Stomach (tissue), 9 donors: ENCODE measurements around the gene PLXND1. TPM values are rescaled to one million over a fixed set of nuclear protein-coding genes. Genes with fewer than 3 reads are reported as not detected.

ENCODE experiments used
- DNase-seq, 2 donors: peaks; one replicate each; pipeline versions ENCODE4 v3.0.0 to v3.0.0-alpha.2; 2013 to 2019
- H3K27ac ChIP-seq, 5 donors: fragments of 200-600 bp in 4 of 5; sonication (generic) in 4 of 5; one replicate each; pipeline ENCODE4 v1.5.1; 2013 to 2019; ENCODE audit warnings: mild to moderate bottlenecking in 1 of 5, moderate library complexity in 1 of 5
- H3K27me3 ChIP-seq, 3 donors: fragments of 200-600 bp; sonication (generic); one replicate each; pipeline ENCODE4 v1.5.1; 2017 to 2019; ENCODE audit warnings: mixed run types in 1 of 3
- H3K36me3 ChIP-seq, 4 donors: fragments of 200-600 bp; sonication (generic); 1 replicate in 3 of 4; 2 replicates in 1 of 4; pipeline ENCODE4 v1.5.1; 2016 to 2019
- H3K4me1 ChIP-seq, 4 donors: fragments of 200-600 bp; sonication (generic); one replicate each; pipeline ENCODE4 v1.5.1; 2016 to 2019
- H3K4me3 ChIP-seq, 4 donors: fragments of 200-600 bp; sonication (generic) in 3 of 4; one replicate each; pipeline ENCODE4 v1.5.1; 2016 to 2019; ENCODE audit warnings: mild to moderate bottlenecking in 1 of 4
- H3K9me3 ChIP-seq, 4 donors: fragments of 200-600 bp; sonication (generic); one replicate each; pipeline ENCODE4 v1.5.1; 2016 to 2019
- EP300 ChIP-seq: sonication (generic); formaldehyde crosslinking; IDR thresholded peaks from one replicate; pipeline ENCODE4 v1.6.1; 2017; ENCODE audit warnings: antibody characterized with exemption
- POLR2A ChIP-seq, 4 donors: fragments of 450-650 bp; IDR thresholded peaks; one replicate each; pipeline ENCODE4 v1.6.1; 2016; ENCODE audit warnings: antibody characterized with exemption in 4 of 4, control low read depth in 2 of 4, mild to moderate bottlenecking in 1 of 4, moderate library complexity in 1 of 4
- POLR2AphosphoS5 ChIP-seq, 3 donors: sonication (generic); formaldehyde crosslinking; IDR thresholded peaks; one replicate each; pipeline ENCODE4 v1.6.1; 2016; ENCODE audit warnings: antibody characterized with exemption in 3 of 3
- WGBS, 5 donors: extraction: QIAGEN DNeasy Blood & Tissue Kit in 3 of 5; methylation state at CpG; one replicate each; pipeline versions ENCODE4 v1.1.5 to v1.1.7; 2013 to 2018; 5-methylcytosine and 5-hydroxymethylcytosine counted together
- intact Hi-C: fragments of 100-400 bp; cut with DNase I; formaldehyde crosslinking; loops from one replicate; pipeline ENCODE4 v1.15.1; 2023; ENCODE audit warnings: low total_unique reads
- polyA plus RNA-seq, 3 donors: library from polyadenylated mRNA; stranded (reverse); fragments of 200-250 nt; gene quantifications; one replicate each; pipeline ENCODE4 v1.2.3, GENCODE V29; 2013
- total RNA-seq, 5 donors: library from RNA; depleted of rRNA; stranded (reverse); fragments of >200 nt; gene quantifications; one replicate each; pipeline versions ENCODE4 v1.1.0 to v1.2.3, GENCODE V29; 2014 to 2016
- TF ChIP-seq, protein P1 (sequence below), 7 experiments: fragments of 450-650 bp in 4 of 7; fragments of 200-600 bp in 3 of 7; sonication (generic) in 3 of 7; IDR thresholded peaks; one replicate each; pipeline ENCODE4 v1.5.1; 2016 to 2019; ENCODE audit warnings: antibody characterized with exemption in 7 of 7, control low read depth in 2 of 7, mild to moderate bottlenecking in 1 of 7
- donor health status: healthy with polysubstance abuse.
- donor health status: Bipolar disorder and iron deficiency.
- donor health status: healthy.

Gene PLXND1
- total and polyA plus RNA-seq, 8 donors, result 22.6 to 251 (median 58.6) TPM

DNA sequence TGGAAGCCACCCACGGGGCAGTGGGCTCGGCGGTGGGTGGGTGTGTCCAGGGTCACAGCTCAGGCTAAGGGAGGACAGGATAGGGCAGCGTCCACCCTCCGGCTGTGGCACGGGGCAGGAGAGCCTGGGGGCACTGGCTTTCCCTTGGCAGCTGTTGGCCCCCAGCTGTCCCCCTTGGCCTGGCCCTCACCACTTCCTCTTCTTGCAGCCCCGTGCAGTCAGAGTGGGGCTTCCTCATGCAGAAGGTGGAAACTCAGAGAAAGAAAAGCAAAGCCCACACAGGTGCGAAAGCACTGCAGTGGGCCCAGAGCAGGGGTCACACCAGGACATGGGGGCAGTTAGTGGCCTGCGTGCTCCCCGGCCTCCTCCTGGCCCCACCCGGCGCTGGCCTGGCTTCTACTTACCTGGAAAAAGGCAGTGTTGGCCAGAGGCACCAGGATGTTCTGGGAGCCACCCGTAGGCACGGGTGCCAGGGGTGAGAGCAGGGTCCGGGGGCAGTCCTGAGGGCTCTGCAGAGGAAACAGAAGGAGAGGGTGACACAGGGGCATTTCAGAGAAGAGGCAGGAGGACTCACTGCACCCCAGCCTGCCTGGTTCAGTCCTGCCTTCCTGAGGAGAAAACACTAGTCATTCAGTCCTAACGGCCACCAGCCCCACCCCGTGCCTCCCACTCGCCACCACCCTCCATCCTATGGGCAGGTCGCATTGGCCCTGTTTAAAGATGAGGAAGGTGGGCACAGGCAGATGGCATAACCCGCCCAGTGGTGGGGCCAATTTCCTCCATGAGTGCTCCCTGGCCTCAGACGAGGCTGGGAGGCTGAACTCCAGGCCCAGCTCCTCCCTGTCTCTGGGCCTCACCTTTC, 28.3 kb downstream of the PLXND1 start:
- intact Hi-C loops, result no loop called here
- Histone ChIP-seq H3K9me3 (no peaks in the 10 kb centered on the region), H3K36me3 (peaks cover 24 to 77% (median 49%) of the 10 kb centered on the region in 4 donors), H3K4me3 (no peak overlapping the region), H3K27me3 (no peaks in the 10 kb centered on the region), H3K4me1 (peaks cover 19 to 34% (median 31%) of the 10 kb centered on the region in 4 donors), H3K27ac (peak overlapping the region; percentile 14 to 87 (median 80))
- TF ChIP-seq POLR2A (IDR thresholded peaks at IDR 0.05) (no peak), EP300 (no peak), POLR2AphosphoS5 (IDR thresholded peaks at IDR 0.05) (no peak)
- TF ChIP-seq, protein P1, sequence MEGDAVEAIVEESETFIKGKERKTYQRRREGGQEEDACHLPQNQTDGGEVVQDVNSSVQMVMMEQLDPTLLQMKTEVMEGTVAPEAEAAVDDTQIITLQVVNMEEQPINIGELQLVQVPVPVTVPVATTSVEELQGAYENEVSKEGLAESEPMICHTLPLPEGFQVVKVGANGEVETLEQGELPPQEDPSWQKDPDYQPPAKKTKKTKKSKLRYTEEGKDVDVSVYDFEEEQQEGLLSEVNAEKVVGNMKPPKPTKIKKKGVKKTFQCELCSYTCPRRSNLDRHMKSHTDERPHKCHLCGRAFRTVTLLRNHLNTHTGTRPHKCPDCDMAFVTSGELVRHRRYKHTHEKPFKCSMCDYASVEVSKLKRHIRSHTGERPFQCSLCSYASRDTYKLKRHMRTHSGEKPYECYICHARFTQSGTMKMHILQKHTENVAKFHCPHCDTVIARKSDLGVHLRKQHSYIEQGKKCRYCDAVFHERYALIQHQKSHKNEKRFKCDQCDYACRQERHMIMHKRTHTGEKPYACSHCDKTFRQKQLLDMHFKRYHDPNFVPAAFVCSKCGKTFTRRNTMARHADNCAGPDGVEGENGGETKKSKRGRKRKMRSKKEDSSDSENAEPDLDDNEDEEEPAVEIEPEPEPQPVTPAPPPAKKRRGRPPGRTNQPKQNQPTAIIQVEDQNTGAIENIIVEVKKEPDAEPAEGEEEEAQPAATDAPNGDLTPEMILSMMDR (IDR thresholded peaks at IDR 0.05), result no peak
- peak in 1 of 2 donors; percentile 59 for DNase-seq
- WGBS, 5 donors, result 55 to 66% (median 64%) methylated on average over 10 to 21 of the region's 21 CpGs

DNA sequence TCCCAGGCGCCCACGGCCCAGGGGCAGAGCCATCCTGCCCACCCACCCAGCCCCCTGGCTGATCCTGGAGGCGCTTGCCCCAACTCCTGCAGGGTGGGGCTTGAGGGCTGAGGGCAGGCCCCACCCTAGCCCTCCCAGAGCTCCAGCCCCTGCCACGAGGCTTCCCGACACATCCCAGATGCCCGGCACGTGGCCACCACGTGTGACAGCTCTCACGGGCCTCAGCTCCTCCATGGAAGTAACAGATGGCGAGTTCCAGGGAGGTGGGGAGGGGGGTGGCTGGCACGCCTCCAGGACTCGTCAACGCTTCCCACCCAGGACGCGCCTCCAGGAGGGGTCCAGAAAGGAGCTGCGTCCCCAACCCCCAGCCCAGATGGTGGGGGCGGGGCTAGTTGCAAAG, 29.1 kb downstream of the PLXND1 start:
- peaks cover 19 to 34% (median 31%) of the 10 kb centered on the region in 4 donors for H3K4me1 ChIP-seq
- peaks cover 29 to 77% (median 49%) of the 10 kb centered on the region in 4 donors for H3K36me3 ChIP-seq
- WGBS, 5 donors, result 57 to 83% (median 62%) methylated on average over 6 to 17 of the region's 17 CpGs; no CpG with 5 or more reads in 1 of the 5 donors
- H3K27ac ChIP-seq, result peak overlapping the region; percentile 62 to 87 (median 80)
- no peaks in the 10 kb centered on the region for H3K9me3 ChIP-seq
- DNase-seq, result peak in 1 of 2 donors; percentile 80
- TF ChIP-seq POLR2A (IDR thresholded peaks at IDR 0.05) (no peak), EP300 (no peak), POLR2AphosphoS5 (IDR thresholded peaks at IDR 0.05) (no peak)
- TF ChIP-seq, protein P1 (IDR thresholded peaks at IDR 0.05), result no peak
- intact Hi-C loops, result no loop called here
- H3K4me3 ChIP-seq, result no peak overlapping the region
- H3K27me3 ChIP-seq, result no peaks in the 10 kb centered on the region

DNA sequence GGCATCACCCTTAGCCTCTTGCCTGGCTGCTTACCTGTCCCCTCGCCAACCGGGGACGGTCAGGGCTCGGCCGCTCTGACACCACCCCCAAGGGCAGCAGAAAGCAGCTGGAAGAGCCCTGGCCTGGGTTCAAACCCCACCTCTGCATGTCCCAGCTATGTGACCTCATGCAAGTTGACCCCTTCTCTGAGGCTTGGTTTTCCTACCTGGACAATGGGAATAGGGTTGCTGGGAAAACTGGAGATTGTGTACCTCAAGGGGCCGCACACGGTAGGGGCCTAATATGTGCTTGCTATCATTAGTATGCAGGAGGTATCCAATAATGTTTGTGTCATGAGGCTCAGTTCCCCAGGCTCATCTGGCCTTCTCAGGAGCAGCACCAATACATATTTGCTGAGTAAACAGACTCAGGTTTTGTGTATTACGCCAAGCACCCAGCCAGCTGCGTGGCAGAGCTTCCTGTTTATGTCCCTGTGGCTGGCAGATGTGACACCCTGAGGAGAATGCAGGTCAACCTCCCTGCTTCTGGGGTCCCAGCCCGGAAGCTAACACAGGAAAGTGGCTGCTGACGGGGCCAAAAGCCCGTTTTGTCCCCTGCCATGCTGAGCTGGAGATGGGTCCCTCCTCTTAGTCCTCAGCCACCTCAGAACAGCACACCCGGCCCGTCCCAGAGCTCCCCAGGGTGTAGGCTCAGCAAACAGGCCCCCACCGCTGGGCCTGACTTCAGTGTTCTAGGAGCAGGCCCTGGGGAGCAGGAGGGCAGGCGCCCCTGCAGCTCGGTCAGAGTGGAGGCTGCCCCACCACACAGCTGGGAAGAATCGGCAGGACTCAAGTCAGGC, 29.7 kb downstream of the PLXND1 start:
- Histone ChIP-seq H3K9me3 (no peaks in the 10 kb centered on the region), H3K4me3 (no peak overlapping the region), H3K27me3 (no peaks in the 10 kb centered on the region), H3K4me1 (peaks cover 19 to 34% (median 31%) of the 10 kb centered on the region in 4 donors), H3K27ac (peak overlapping the region; percentile 62 to 87 (median 80)), H3K36me3 (peaks cover 24 to 77% (median 48%) of the 10 kb centered on the region in 4 donors)
- 33 to 53% (median 44%) methylated on average over 14 to 18 of the region's 18 CpGs for WGBS, 5 donors
- intact Hi-C loops, result no loop called here
- peak; percentile 76 to 86 for DNase-seq
- TF ChIP-seq, protein P1 (IDR thresholded peaks at IDR 0.05), result no peak
- TF ChIP-seq POLR2AphosphoS5 (IDR thresholded peaks at IDR 0.05), result peak in 2 of 3 donors; percentile 44 to 65

DNA sequence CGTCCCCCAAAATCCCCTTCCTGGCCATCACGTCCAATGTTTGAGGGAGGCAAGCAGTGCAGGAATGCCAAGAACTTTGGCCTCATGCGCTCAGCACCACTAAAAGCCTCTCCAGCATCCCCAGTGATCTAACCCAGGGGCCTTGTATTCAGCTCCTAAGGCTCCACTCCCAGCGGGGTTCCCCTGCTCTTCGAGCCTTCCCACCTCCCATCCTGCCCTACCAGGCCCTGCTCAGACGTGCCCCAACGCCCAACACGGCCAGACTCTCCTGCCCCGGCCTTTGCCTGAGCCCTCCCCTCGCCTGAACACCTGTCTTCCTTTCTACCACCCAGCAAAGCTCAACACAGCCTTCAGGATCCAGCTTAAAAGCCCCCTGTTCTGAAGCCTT, 30.5 kb downstream of the PLXND1 start:
- WGBS, 5 donors, result 80 to 93% (median 89%) methylated on average over 10 of the region's 10 CpGs
- peaks cover 19 to 34% (median 31%) of the 10 kb centered on the region in 4 donors for H3K4me1 ChIP-seq
- intact Hi-C loops, result no loop called here
- H3K36me3 ChIP-seq, result peaks cover 24 to 77% (median 49%) of the 10 kb centered on the region in 4 donors
- H3K27me3 ChIP-seq, result no peaks in the 10 kb centered on the region
- no peak overlapping the region for H3K4me3 ChIP-seq
- H3K9me3 ChIP-seq, result no peaks in the 10 kb centered on the region
- H3K27ac ChIP-seq, result peak overlapping the region in 4 of 5 donors; percentile 72 to 87 (median 80)
- TF ChIP-seq EP300 (no peak), POLR2AphosphoS5 (IDR thresholded peaks at IDR 0.05) (no peak)
- TF ChIP-seq, protein P1 (IDR thresholded peaks at IDR 0.05), result no peak
- DNase-seq, result no peak
